Measurements from ENCODE around the gene LIX1L.

The LIX1L gene

GRCh38 chr1:145895471-145895870, 62.3 kb downstream of the LIX1L start:
- TF ChIP-seq CTCF (IDR thresholded peaks at IDR 0.05; ENCODE audit: extremely low read depth, missing control alignments) = no peak
- DNase-seq (ENCODE audit: low spot score) = no peak

- no peak for DNase-seq (ENCODE audit: low spot score)
- TF ChIP-seq CTCF (IDR thresholded peaks at IDR 0.05; ENCODE audit: extremely low read depth, missing control alignments) = no peak
These were observed 64.3 kb downstream of the LIX1L start for GRCh38 chr1:145893306-145894055.

GRCh38 chr1:145892486-145893087, 65.2 kb downstream of the LIX1L start:
- no peak for TF ChIP-seq CTCF (IDR thresholded peaks at IDR 0.05; ENCODE audit: extremely low read depth, missing control alignments)
- DNase-seq (ENCODE audit: low spot score) = no peak

GRCh38 chr1:145891587-145892485, 66.0 kb downstream of the LIX1L start:
- peak; percentile 62 for TF ChIP-seq CTCF (IDR thresholded peaks at IDR 0.05; ENCODE audit: extremely low read depth, missing control alignments)
- DNase-seq (ENCODE audit: low spot score) = peak; percentile 79

- no peak for TF ChIP-seq CTCF (IDR thresholded peaks at IDR 0.05; ENCODE audit: extremely low read depth, missing control alignments)
- DNase-seq (ENCODE audit: low spot score) = no peak
These were observed 66.7 kb downstream of the LIX1L start for GRCh38 chr1:145891143-145891542.

- no peak for DNase-seq (ENCODE audit: low spot score)
- TF ChIP-seq CTCF (IDR thresholded peaks at IDR 0.05; ENCODE audit: extremely low read depth, missing control alignments) = no peak
These were observed 68.1 kb downstream of the LIX1L start for GRCh38 chr1:145889722-145890121.

- TF ChIP-seq CTCF (IDR thresholded peaks at IDR 0.05; ENCODE audit: extremely low read depth, missing control alignments) = no peak
- DNase-seq (ENCODE audit: low spot score) = no peak
These were observed 70.2 kb downstream of the LIX1L start for GRCh38 chr1:145887631-145888030.

Data from GM20000 (cell line).